CD4-positive, alpha-beta T cell treated with Interleukin-12 subunit alpha and Interleukin-12 subunit beta, for 1 hour (primary cell): Measurements from ENCODE around the gene HIF1A.
"Not testable (repeated sequence)": the region's sequence is repeated elsewhere in the genome, so short reads cannot be mapped to it uniquely, and the experiment has no call there.

Experiments
- DNase-seq: peaks from one replicate; pipeline ENCODE4 v3.0.0-alpha.2; 2020

Gene HIF1A

DNA sequence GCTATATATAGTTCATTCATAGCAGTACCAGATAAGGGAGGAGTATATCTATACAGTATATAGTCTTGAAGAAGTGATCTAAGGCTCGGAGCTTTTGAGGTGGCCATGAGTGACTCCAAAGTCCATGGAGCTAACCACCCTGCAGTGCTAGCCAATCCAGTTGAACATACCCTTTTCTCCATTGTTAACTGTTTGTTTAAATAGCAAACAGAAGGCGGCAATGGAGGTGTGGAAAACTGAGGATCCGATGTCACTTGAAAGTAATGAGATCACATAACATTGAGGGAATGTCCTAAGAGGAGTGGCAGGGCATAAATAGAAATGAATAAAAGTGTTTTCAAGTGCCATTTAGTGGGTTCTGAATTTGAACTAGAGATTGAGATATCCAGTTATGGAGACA lies 54.6 kb downstream of the HIF1A start:
- DNase-seq, result no peak

DNA sequence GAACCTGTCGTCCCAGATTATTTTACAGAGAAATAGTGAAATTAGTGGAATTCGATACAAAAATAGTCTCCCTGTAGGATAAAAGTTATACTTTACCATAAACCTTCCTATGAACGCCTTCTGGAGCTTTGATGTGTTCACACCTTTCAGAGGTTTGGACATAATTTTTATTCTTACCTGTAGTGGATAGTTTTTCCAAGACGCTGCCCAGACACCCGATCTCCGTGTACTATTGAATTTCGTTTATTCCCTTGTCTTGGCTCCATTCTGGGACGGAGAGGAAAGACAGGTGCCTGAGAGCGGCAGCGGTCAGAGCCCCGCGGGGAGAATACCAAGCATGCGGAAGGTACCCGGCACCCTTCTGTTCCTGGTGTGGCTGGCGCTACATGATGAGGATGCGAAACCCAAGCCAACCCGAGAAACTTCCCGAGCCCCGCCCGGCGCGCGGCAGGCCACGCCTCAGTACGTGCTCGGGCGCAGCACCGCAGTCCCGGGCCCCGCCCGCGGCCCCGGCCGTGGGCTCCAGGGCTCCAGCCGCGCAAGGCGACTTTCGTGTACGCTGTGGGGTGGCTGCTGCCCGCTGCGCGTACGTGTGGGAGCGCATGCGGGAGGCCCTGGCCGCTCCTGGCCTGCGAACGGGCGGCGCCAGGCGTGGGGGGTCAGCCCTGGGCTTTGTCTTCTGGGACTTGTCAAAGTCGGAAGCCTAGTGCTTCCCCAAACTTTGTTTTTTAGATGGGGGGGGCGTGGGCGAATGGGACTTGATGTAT lies 55.6 kb downstream of the HIF1A start:
- peak; percentile 82 for DNase-seq

DNA sequence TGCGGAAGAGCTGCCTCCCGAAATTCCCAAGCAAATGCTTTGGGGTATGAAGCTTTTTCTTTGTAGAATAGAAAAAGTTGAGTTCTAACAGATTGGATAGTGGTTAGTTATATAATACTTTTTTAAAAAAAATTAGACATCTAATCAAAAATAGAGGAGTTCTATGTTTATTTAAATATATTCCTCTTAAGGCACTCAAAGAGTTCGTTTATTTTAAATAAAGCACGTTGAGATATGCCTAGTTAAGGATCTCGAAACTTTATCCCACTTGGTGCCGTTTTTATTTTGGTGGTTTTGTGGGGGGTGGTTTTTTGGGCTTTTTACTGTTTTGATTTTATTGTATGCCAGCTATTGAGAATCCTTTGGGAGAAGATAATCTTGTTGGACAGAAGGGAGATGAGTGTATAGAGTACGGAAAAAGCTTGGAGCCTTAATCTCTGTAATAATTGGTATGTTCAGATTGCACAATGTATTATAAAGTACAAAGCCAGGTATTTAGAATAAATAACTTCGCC lies 56.2 kb downstream of the HIF1A start:
- DNase-seq, result no peak

DNA sequence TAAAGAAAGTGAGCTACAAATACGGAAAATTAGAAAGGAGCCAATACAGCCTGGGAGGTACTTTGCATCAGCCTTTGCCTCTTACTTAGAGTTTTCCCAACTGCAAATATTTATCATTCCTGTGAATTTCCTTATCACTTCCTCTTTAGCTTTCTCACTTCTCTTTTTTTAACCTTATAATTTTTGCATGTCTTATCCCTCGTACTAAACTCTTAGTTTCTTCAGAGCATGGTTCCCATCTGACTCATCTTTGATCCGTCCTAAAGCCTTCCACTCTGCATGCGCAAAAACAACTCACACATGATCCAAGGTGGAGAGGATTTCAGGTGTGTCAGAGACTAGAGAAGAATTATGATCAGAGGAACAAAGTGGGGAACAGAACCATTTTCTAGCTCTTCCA lies 57.3 kb downstream of the HIF1A start:
- DNase-seq, result no peak

DNA sequence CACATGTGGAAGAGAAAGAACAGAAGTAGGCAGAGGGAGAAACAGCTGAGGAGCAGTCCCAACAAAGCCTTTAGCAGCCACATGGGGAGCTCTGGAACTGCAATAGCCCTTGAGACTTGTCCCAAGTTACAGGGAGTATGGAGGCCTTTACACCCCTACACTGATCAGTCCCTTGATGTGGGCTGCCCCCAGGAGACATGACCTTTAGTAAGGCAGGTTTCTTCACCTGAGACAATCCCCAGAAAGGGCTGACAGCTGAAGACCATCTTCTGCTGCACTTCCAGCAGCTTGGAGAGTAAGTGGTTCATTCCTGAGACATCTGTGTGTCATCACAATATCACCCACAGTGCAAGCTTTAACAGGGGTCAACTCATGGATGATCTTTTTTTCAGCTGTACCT lies 58.3 kb downstream of the HIF1A start:
- no peak for DNase-seq

DNA sequence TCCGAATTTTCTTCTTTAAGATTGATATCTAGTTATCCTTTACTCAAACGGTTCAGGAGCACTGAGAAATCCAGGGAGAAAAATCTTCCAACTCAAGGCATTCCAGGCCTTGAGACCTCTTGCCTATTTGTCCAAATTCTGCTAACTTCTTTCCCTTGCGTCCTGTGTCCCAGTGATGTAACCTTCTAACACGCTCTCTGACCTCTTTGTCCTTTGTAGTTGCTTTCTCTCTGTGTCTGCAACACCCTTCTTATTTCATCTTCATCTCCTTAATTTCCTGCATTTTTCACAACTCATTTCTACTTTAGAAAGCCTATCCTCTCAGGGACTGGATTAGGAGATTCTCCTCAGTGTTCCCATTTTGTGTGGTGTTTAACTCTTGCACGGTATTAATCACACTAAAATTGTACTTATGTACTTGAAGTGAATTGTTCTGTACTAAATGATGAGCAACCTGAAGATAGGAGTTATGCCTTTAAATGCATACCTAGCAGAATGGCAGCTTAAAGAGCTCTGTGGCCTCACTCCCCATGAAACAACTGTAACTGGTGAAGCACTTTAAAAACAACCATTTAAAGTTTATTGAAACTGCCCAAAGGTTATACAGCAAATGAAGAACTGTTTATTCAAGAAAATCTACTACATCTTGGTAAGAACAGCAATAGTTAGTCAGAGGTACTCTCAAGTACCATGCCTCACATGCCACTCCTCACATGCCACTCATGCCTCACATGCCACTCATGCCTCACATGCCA lies 59.5 kb downstream of the HIF1A start:
- no peak for DNase-seq

DNA sequence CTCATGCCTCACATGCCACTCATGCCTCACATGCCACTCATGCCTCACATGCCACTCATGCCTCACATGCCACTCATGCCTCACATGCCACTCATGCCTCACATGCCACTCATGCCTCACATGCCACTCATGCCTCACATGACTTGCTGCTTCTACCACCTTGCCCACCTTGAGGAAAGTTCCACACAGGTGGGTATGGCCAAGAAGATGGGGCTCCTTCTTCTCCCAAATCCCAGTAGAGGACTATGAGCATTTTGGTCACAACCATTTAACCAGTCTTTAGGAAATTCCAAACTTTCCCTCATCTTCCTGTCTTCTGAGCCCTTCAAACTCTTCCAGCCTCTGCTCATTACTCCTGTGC lies 60.0 kb downstream of the HIF1A start:
- DNase-seq, result not testable (repeated sequence)

DNA sequence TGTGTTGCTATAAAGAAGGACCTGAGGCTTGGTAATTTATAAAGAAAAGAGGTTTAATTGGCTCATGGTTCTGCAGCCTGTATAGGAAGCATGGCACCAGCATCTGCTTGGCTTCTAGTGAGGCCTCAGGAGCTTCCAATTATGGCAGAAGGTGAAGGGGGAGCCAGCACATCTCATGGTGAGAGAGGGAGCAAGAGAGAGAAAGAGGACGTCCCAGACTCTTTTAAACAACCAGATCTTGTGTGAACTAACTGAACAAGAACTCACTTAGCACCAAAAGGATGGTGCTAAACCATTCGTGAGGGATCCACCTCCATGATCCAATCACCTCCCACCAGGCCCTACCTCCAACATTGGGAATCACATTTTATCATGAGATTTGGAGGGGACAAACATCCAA lies 60.8 kb downstream of the HIF1A start:
- DNase-seq, result no peak

DNA sequence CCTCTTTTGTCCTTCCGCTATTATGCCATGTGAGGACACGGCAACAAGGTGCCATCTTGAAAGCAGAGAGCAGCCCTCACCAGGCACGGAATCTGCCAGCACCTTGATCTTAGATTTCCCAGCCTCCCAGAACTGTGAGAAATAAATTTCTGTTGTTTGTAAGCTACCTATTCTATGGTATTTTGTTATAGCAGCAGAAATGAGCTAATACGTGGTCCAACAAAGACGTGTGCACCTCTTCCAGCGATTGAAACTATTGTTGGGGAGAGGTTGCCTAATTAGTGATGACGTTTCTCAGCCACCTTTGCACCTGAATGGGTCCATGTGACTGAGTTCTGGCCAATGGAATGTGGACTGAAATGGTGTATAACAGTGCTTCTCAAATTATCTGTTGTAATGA lies 64.6 kb downstream of the HIF1A start:
- DNase-seq, result no peak

DNA sequence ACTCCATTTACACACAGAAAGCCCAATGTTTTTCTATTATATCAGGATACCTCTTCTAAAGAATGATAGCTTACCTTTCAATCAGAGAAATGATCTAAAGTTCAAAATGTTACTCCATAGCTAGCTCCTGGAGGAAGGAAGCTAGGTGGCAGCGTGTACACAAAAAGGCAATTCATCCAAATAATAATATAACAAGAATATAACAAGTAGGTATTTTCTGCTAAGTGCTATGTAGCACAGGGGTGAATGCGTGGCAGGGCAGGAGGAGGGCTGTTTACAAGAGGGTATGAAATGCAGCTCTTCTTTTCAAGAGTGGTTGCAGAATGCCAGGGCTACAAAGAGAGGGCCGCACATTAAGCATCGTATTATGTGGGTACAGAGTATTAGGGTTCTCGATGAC lies 66.2 kb downstream of the HIF1A start:
- DNase-seq, result no peak

DNA sequence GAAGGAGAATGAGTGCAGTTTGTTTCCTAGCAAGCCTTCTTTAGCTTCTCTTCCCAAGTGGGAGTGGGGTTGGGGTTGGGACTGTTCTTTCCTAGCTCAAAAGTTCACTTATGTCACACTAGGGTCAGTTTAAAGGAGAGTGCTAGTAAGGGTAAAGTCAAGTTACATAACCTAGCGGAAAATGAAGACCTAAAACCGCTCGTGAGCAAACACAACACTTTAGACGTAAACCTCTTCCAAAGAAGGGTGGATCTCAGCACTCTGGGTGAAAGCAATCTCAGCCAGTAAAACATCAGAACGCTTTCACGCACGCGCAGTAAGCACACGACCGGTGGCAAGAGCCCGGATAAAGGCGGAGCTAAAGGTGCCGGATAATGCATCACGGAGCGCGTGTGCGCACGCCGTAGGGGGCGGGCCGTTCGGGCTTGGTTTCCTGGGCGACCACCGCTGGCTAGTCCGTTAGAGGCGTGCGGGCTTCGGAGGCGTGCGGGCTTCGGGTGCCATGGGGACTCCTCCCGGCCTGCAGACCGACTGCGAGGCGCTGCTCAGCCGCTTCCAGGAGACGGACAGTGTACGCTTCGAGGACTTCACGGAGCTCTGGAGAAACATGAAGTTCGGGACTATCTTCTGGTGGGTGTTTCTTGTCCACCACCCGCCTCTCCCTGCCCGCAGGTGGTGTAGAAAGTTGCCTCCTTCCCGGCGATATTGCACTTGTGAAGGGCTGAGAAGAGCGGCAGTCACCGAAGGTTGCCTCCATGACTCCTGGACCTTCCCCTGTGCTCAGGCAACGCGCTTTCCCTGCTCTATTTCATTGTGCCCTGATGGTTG lies 66.9 kb downstream of the HIF1A start, which contains the start of gene SNAPC1:
Gene SNAPC1, plus strand, starts transcription at position 462 of the 828 bp plus-strand sequence. Its CDS starts 41 bp downstream, at position 503.
- peak; percentile 98 for DNase-seq

DNA sequence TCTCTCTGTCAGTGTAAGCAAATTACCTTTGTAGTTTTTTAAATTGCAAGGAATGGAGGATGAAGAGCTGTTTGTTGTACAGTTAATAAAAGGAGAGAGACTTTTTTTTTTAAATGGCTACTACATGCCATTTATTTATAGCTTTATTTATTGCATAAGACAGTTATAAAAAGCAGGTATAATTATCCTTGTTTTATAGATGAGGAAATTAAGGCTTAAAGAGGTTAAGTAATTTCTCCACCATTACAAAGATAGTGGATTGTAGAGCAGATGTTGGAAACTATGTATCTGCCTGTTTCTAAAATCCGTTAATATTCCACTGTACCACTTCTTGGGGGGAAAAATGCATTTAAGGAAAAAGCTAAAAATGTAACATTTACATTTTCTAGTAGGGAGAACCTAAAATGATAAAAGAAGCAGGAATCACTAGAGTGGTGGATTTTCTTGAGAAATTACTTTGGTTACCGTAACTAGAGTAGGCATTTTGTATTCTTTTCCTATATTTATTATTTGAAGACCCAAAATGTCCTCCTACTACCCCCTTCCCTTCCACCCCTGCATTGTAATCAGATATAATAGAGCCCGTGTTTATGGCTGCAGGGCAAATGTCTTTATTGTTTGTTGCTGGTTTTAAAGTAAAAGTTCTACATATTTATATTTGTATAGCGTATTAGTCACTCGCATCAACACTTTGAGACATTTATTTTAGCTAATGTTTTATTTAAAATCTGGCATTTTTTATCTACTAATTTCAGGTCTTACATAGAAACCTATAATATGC lies 69.2 kb downstream of the HIF1A start:
- DNase-seq, result no peak

DNA sequence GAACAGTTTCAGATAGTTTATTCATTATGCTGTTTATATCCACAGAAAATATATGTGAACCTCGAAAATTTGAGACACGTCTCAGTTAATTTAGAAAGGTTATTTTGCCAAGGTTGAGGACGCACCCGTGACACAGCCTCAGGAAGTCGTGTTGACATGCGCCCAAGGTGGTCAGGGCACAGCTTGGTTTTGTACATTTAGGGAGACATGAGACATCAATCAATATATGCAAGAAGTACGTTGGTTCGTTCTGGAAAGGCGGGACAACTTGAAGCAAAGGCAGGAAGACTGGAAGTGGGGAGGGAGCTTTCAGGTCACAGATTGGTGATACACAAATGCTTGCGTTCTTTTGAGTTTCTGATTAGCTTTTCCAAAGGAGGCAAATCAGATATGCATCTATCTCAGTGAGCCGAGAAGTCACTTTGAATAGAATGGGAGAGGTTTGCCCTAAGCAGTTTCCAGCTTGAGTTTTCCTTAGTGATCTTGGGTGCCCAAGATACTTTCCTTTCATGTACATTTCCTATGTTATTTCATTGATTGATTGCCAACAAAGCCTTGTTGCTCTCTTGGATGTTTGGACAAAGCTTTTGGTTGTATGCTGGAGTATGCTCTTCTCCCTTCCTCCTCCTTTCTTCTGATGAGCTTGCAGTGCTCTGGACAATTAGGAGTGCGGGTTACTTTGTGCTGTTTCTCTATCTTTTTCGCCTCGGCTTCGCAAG lies 70.1 kb downstream of the HIF1A start:
- no peak for DNase-seq

DNA sequence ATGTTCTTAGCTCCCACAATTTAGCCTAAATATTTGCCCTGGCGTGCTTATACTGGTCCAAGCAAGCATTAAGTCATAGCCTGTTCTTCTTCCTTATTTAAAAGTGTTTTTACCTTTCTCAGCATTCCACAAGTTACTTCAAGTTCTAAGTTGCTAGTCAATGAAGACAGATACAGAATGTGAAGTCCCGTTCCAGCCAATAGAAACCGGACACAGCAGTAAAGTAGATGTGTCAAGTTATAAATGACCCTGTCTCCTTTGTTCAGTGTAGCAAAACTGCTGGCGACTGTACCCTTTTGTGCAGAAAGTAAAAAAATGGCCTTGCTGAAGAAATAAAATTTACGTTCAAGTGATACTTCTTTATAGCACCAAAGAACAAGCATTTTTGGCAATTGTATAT lies 70.8 kb downstream of the HIF1A start:
- DNase-seq, result no peak

DNA sequence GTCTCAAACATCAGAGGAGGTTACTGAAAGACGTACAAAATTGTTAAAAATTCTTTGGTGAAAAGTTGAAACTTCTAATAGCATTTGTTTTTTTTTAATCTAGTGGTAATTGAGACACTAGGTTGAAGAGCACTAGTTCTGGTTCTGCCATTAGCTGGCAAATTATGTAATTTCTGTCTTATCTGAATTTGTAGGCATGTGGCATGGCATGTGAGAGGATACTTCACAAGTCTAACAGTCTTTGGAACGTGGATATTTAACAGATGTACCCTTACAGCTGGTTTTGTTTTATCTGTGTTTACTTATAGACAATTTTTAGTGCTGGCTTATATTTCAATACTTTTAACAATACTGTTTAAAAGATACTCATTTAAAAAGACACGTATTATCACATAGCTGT lies 72.9 kb downstream of the HIF1A start:
- no peak for DNase-seq

DNA sequence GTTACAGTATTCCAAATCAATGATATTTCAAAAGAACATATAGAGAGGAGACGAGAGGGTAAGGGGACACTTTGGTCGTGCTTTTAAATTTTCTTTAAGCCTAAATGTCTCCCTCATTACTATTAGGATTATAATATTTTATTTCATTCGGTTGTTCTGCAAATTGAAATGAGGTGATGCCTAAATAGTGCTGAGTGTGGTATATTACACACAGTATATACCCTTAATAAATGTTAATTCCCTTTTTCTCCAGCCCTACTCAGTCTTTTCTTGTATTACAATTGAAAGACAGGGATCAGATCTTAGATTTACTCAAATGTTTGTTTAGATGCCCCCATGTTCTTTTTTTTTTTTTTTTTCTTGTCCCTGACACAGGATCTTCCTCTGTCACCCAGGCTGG lies 74.6 kb downstream of the HIF1A start:
- DNase-seq, result no peak

DNA sequence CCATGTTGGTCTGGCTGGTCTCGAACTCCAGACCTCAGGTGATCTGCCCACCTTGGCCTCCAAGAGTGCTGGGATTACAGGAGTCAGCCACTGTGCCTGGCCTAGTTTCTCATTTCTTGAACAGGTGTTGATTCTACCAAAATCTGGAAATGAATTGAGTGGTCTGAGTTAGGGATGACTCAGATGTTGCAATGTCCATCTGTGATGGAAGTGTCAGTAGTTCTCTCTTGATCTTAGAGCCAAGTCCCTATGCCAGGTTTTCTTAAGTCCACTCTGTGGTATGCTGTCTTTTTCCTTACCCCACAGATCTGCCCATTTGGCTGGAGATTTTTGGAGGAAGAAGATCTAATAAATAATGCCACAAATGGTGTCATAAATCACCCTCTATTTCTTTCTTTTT lies 79.5 kb downstream of the HIF1A start:
- no peak for DNase-seq

DNA sequence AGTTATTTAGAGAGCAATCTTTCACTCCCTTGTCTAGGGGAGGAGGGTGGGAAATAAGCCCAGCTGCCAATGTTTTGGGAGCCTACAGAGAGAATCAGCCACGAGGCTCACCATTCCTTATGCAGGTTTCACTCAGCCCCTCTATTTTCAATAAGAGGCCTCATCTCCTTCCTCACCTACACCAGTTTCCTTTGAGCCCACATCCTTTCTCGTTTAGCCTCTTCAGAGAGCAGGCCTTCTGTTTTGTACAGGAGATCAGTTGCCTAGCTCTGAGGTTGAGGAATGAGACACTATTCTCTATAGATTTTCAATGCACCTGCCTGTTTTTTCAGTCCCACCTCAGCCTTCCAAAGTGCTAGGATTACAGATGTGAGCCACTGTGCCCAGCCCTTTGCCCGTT lies 84.8 kb downstream of the HIF1A start:
- DNase-seq, result peak; percentile 16

DNA sequence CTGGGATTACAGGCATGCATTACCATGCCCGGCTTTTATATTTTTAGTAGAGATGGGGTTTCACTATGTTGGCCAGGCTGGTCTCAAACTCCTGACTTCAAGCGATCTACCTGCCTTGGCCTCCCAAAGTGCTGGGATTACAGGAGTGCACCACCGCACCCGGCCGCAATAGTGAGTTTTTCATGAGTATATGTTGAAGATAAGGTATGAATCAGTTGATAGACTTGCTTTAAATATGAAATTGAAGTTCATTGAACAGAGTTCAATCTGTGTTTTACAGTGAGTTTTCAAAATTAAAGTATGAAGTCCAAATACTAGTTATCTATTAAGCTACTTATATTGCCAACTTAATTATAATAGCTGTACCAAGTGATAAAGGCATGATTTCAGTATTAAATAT lies 102.0 kb downstream of the HIF1A start:
- DNase-seq, result no peak
